GM19324 (cell line): Measurements from ENCODE around the gene GINS2.

Experiments used
- ATAC-seq: cut with Tn5 transposase; IDR thresholded peaks from one replicate; pipeline ENCODE4 v1.9.1; 2021; ENCODE audit warnings: mild to moderate bottlenecking, moderate library complexity; ENCODE audit not compliant: unreplicated experiment, low FRiP score

GINS2 gene

GRCh38 chr16:85673529-85674417 lies 15.0 kb downstream of the GINS2 start:
- no peak for ATAC-seq

GRCh38 chr16:85670840-85671239 lies 17.9 kb downstream of the GINS2 start:
- no peak for ATAC-seq

GRCh38 chr16:85668676-85669424 lies 19.9 kb downstream of the GINS2 start:
- no peak for ATAC-seq

DNA sequence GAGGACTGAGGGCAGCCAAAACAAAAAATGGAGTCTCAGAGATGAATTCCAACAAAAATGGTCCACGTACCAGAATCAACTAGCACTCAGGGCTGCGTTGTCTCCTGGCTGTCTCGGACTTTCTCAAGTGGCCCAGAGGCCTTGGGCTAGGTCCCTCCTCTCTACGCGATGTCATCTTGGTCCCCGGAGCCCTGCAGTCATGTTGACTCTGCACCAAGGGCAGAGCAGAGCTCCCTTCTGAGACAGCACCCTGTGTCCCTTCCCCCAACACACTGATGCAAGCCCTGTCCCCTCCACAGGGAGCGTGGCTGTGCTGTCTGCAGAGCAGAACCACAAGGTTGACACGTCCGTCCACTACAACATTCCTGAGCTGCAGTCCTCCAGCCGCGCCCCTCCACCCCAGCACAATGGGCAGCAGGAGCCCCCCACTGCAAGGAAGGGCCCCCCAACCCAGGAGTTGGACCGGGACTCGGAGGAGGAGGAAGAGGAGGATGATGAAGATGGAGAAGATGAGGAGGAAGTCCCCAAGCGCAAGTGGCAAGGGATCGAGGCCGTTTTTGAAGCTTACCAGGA lies 20.8 kb downstream of the GINS2 start:
- no peak for ATAC-seq

DNA sequence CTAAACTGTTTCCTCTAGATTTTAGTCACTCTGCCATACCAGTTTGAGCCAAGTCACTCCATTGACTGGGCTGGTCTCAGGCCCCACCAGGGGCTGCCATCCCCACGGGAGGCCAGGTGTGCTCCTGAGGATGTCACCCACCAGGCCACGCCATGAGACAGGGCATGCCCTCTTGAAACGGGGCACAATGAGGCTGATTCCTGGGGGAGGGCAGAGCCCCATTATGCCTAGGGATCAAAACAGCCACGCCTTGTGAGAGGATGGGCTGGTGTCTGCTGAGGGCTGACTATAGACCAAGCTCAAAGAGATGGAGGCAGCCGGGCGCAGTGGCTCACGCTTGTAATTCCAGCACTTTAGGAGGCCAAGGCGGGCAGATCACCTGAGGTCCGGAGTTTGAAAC lies 21.5 kb downstream of the GINS2 start:
- no peak for ATAC-seq

GRCh38 chr16:85665929-85666328 lies 22.8 kb downstream of the GINS2 start:
- ATAC-seq: no peak

- no peak for ATAC-seq
Observed at GRCh38 chr16:85665373-85665740, 23.4 kb downstream of the GINS2 start.

DNA sequence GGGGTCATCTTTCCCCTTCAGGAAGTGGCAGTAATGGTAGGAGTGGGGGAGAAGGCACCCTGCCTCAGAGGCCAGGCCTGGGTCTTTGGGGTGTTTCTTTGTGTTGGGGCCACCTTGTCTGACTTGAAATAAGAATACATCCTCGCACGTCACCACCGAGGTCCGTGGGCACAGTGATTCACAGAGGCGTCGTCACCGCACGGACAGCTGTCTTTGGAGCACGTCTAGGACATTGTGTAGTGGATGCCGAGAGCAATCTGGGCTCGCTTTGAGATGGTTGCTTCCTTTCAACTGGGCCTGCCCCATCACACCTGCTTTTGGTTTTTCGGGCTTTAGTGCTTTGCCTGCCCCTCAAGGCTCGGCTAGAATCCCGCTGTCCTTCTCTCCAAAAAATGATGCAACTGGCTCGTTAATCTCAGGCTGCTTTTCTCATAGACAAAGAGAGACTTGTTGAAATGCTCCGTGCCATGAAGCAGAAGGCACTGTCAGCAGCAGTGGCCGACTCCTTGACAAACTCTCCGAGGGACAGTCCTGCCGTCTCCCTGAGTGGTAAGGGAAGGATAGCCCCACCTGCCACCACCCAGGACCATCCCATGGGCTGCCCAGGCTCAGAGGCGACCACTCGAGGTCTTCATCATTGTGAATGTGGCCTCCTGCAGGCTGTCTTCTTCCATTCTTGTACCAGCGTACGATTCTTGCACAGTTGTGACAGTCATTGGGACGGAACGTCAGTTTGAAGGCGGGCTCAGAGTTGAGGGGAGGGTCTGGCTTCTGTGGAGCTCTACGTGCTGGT lies 24.0 kb downstream of the GINS2 start:
- no peak for ATAC-seq

- no peak for ATAC-seq
Observed at GRCh38 chr16:85663891-85664321, 24.8 kb downstream of the GINS2 start.

GRCh38 chr16:85662976-85663830 lies 25.6 kb downstream of the GINS2 start:
- ATAC-seq: no peak

GRCh38 chr16:85662482-85662812 lies 26.3 kb downstream of the GINS2 start:
- no peak for ATAC-seq

DNA sequence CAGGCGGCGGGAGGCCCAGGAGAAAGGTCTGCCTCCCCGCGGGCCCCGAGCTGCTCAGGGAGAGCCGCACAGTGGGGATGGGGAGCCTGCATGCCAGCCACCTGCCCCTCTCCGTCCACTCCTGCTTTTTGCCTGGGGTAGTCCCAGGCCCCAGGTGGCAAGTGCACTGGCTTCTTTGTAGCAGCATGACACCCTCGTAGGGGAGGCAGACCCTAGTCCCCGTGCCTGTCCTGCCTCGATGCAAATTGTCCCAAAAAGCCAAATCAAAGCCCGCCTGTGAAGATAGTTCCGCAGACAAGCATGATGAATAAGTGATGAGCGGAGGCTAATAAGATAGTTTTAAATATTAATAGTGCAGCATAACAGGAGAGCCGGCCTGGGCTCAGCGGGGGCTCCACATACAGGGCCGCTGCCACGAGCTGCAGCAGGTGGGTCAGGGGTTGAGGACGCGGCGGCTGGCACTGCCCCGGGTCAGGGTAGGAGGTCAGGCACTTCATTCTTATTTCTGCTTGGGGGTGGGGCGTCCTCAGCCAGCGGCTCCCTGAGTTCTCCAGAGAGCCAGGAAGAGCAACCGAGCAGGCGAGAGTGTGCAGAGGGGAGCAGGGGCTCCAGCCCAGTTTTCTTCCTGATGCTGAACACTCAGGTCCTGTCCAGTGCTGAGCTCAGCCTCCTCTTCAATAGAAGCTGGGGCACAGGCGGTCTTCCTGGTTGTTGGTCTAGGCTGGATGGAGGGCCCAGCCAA lies 26.8 kb downstream of the GINS2 start:
- no peak for ATAC-seq

GRCh38 chr16:85660843-85661739 lies 27.7 kb downstream of the GINS2 start:
- ATAC-seq: no peak

DNA sequence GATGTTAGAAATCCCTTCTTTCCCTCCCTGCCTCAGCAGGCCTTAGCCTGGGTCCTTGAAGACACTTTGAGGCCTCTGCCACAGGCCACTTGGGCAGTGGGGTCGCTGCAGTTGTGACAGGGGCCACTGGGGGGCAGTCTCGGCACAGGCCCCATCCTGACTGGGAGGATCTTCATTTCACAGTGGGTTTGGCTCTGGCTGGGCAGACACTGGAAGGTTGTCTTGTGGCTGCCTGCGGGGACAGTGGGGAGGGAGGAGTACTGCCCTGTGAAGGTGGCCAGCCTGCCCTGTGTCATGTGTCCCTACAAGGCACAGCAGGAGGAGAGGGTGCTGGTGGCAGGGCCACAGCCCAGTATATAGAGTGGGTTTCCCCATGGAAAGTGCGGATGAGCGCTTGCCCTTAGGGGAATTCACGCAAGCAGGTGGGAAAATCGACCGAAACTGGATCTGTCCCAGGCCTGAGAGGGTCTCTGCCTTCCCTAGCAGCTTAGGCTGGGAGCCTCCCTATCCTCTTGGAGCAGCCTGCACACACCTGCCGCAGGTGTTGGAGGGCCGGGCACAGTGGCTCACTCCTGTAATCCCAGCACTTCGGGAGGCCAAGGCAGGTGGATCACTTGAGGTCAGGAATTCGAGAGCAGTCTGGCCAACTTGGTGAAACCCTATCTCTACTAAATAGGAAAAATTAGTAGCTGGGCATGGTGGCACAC lies 28.8 kb downstream of the GINS2 start:
- no peak for ATAC-seq

DNA sequence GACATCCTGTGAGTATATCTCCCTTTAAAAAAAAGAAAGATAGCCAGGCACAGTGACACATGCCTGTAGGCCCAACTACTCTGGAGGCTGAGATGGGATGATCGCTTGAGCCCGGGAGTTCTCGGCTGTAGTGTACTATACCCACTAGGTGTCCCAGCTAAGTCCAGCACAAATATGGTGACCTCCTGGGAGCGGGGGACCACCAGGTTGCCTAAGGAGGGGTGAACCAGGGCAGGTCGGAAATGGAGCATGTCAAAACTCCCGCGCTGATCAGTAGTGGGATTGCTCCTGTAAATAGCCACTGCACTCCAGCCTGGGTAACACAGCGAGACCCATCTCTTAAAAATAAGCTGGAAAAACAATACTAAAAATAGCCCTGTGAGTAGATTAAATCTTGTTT lies 29.4 kb downstream of the GINS2 start:
- no peak for ATAC-seq

- no peak for ATAC-seq
Observed at GRCh38 chr16:85658504-85659326, 30.0 kb downstream of the GINS2 start.

DNA sequence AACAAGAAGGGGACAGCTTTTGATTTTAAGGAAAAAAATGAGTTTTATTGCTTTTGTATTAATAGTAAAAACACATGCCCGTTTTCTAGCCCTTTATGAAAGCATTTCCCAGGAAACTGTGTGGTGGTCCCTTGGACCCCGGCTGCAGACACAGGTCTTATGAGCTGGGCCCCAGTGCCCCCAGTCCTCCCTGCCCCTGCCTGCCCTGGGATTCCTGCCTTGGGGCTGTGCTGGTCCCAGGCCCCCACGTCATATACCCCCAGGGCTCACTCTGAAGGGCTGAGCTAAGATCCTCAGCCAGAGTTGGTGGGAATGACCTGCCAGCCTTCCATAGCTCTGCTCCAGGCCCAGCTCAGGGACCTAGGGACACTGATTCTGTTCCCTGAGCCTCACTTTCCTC lies 30.8 kb downstream of the GINS2 start:
- ATAC-seq: no peak
